ENCODE measurements around the gene KRTAP10-6.

DNA sequence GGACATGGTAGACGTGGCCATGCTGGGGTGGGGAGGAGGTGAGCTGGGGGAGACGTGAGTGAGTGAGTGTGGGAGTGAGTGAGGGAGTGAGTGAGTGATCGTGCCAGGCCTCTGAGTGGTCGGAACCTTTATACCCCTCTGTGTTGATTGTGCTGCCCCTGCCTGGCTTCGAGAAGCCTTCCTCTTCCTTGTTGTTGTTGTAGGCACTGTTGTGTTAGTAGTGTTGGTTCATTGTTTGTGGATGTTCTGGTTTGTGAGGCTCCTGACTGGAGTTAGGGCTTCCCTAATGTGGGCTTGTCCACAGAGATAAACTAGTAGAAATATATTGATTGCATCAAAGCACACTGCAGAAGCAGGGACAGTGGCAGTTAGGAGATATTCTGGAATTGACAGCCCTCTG, 33.6 kb downstream of the KRTAP10-6 start, which contains the start of gene KRTAP10-3:
- TF ChIP-seq, protein P1, sequence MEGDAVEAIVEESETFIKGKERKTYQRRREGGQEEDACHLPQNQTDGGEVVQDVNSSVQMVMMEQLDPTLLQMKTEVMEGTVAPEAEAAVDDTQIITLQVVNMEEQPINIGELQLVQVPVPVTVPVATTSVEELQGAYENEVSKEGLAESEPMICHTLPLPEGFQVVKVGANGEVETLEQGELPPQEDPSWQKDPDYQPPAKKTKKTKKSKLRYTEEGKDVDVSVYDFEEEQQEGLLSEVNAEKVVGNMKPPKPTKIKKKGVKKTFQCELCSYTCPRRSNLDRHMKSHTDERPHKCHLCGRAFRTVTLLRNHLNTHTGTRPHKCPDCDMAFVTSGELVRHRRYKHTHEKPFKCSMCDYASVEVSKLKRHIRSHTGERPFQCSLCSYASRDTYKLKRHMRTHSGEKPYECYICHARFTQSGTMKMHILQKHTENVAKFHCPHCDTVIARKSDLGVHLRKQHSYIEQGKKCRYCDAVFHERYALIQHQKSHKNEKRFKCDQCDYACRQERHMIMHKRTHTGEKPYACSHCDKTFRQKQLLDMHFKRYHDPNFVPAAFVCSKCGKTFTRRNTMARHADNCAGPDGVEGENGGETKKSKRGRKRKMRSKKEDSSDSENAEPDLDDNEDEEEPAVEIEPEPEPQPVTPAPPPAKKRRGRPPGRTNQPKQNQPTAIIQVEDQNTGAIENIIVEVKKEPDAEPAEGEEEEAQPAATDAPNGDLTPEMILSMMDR (IDR thresholded peaks at IDR 0.05; ENCODE audit: low read depth, low read length) = no peak
- TF ChIP-seq POLR2A (IDR thresholded peaks at IDR 0.05; ENCODE audit: extremely low read depth, insufficient read length) = no peak

Data from NB4 (cell line).